Astrocyte (in vitro differentiated cells and primary cell): ENCODE measurements around the gene TCERG1. TPM values are rescaled to one million over a fixed set of nuclear protein-coding genes. Genes with fewer than 3 reads are reported as not detected.

Experiments
- DNase-seq: peaks from one replicate; pipeline ENCODE4 v3.0.0-alpha.2; 2010; ENCODE audit warnings: low read depth
- FAIRE-seq: peaks from 2 replicates; lab custom pipeline; 2011; peaks lifted over from hg19 to GRCh38; lab: Jason Lieb, UNC
- H2AFZ ChIP-seq: 2 replicates; pipeline ENCODE4 v1.6.0; 2012; ENCODE audit warnings: low read depth, low read length, inconsistent platforms
- H3K27ac ChIP-seq: 2 replicates; pipeline ENCODE4 v1.5.1; 2011; ENCODE audit warnings: low read depth, low read length, inconsistent platforms
- H3K27me3 ChIP-seq: 2 replicates; pipeline ENCODE4 v1.6.0; 2011; ENCODE audit warnings: low read length, inconsistent platforms; ENCODE audit not compliant: insufficient read depth
- H3K36me3 ChIP-seq: 2 replicates; pipeline ENCODE4 v1.5.1; 2011; ENCODE audit warnings: low read length, inconsistent platforms; ENCODE audit not compliant: insufficient read depth
- H3K4me1 ChIP-seq: 2 replicates; pipeline ENCODE4 v1.5.1; 2011; ENCODE audit warnings: low read length, inconsistent platforms; ENCODE audit not compliant: insufficient read depth
- H3K4me2 ChIP-seq: 2 replicates; pipeline ENCODE4 v1.6.0; 2012; ENCODE audit warnings: low read length, inconsistent platforms
- H3K4me3 ChIP-seq: 2 replicates; pipeline ENCODE4 v1.5.1; 2011; ENCODE audit warnings: low read depth, mild to moderate bottlenecking, low read length, inconsistent platforms; ENCODE audit not compliant: insufficient read depth
- H3K79me2 ChIP-seq: 2 replicates; pipeline ENCODE4 v1.6.0; 2012; ENCODE audit warnings: mild to moderate bottlenecking, low read length, inconsistent platforms; ENCODE audit not compliant: insufficient read depth
- H3K9ac ChIP-seq: 2 replicates; pipeline ENCODE4 v1.6.0; 2012; ENCODE audit warnings: mild to moderate bottlenecking, low read length, inconsistent platforms
- H3K9me3 ChIP-seq: 2 replicates; pipeline ENCODE4 v1.5.1; 2012; ENCODE audit warnings: low read depth, mild to moderate bottlenecking, low read length, inconsistent platforms; ENCODE audit not compliant: insufficient read depth
- H4K20me1 ChIP-seq: 2 replicates; pipeline ENCODE4 v1.6.0; 2012; ENCODE audit warnings: low read length, inconsistent platforms; ENCODE audit not compliant: insufficient read depth
- H3K27ac Mint-ChIP-seq: one replicate; pipeline ENCODE4 v1.8.0; 2021; ENCODE audit warnings: mild to moderate bottlenecking, mixed read lengths; ENCODE audit not compliant: unreplicated experiment
- H3K27me3 Mint-ChIP-seq: one replicate; pipeline ENCODE4 v1.8.0; 2021; ENCODE audit warnings: low read depth, mixed read lengths; ENCODE audit not compliant: unreplicated experiment
- H3K36me3 Mint-ChIP-seq: one replicate; pipeline ENCODE4 v1.8.0; 2021; ENCODE audit warnings: low read depth, mixed read lengths; ENCODE audit not compliant: unreplicated experiment
- H3K4me1 Mint-ChIP-seq: one replicate; pipeline ENCODE4 v1.8.0; 2021; ENCODE audit warnings: low read depth, mixed read lengths; ENCODE audit not compliant: unreplicated experiment
- H3K4me3 Mint-ChIP-seq: one replicate; pipeline ENCODE4 v1.8.0; 2021; ENCODE audit warnings: mild to moderate bottlenecking, moderate library complexity, mixed read lengths; ENCODE audit not compliant: unreplicated experiment
- H3K9me3 Mint-ChIP-seq: one replicate; pipeline ENCODE4 v1.8.0; 2021; ENCODE audit warnings: mild to moderate bottlenecking, mixed read lengths; ENCODE audit not compliant: unreplicated experiment
- EZH2 ChIP-seq: IDR thresholded peaks from 2 replicates; pipeline ENCODE4 v1.6.1; 2012; ENCODE audit warnings: mild to moderate bottlenecking, low read length, inconsistent platforms; ENCODE audit not compliant: insufficient read depth
- total RNA-seq: library from RNA; stranded (reverse); gene quantifications from 2 replicates; pipeline ENCODE4 v1.2.1, GENCODE V29; 2021
- TF ChIP-seq, protein P1 (sequence below): IDR thresholded peaks from 2 replicates; pipeline ENCODE4 v1.5.1; 2011; ENCODE audit warnings: low read depth, mild to moderate bottlenecking, inconsistent platforms, low read length, moderate library complexity; ENCODE audit not compliant: insufficient read depth

The TCERG1 gene
- total RNA-seq, 1 donor from 2014 or later = 66.0 TPM

DNA sequence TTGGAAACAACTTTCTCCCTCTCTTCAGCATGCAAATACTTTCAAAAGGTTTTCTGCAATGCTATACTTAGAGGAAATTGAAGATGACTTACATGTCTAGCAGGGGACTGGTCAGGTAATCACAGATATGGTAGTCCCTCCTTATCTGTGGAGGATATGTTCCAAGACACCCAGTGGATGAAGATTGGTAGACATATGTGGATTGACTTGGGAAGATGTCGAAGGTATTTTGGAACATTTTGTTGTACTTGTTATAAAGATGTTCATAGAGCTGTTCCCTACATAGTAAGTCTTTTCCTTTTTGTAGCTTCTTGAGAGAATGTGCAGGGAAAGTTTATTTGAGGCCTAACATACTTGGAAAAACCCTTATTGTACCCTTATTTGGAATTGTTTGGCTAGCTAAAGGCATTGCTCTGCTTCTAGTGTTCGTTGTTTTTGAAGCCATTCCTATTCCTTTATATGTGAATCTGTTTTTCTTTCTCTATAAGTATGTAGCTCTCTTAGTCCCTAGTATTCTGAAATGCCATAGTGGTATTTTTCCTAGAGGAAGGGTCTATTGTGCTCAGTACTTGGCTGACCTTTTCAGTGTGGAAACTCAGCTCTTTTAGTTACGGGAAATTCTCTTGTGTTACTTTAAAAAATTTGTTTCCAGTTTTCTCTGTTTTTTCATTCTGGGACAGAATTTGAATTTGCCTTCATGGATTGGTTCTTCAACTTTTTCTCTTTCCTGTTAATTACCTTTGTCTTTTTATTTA, 43.1 kb downstream of the TCERG1 start:
- H3K9me3 Mint-ChIP-seq = no peaks in the 10 kb centered on the region
- no peak for DNase-seq
- no peak for FAIRE-seq
- Histone ChIP-seq H3K4me2 (no peak overlapping the region), H3K9ac (no peak overlapping the region), H4K20me1 (no peaks in the 10 kb centered on the region), H3K36me3 (peaks cover 29% of the 10 kb centered on the region), H3K4me3 (no peak overlapping the region), H3K79me2 (no peaks in the 10 kb centered on the region), H2AFZ (no peak overlapping the region), H3K27ac (no peak overlapping the region), H3K9me3 (no peaks in the 10 kb centered on the region), H3K27me3 (no peaks in the 10 kb centered on the region), H3K4me1 (no peaks in the 10 kb centered on the region)
- no peaks in the 10 kb centered on the region for H3K4me1 Mint-ChIP-seq
- peaks cover 1% of the 10 kb centered on the region for H3K36me3 Mint-ChIP-seq
- TF ChIP-seq, protein P1, sequence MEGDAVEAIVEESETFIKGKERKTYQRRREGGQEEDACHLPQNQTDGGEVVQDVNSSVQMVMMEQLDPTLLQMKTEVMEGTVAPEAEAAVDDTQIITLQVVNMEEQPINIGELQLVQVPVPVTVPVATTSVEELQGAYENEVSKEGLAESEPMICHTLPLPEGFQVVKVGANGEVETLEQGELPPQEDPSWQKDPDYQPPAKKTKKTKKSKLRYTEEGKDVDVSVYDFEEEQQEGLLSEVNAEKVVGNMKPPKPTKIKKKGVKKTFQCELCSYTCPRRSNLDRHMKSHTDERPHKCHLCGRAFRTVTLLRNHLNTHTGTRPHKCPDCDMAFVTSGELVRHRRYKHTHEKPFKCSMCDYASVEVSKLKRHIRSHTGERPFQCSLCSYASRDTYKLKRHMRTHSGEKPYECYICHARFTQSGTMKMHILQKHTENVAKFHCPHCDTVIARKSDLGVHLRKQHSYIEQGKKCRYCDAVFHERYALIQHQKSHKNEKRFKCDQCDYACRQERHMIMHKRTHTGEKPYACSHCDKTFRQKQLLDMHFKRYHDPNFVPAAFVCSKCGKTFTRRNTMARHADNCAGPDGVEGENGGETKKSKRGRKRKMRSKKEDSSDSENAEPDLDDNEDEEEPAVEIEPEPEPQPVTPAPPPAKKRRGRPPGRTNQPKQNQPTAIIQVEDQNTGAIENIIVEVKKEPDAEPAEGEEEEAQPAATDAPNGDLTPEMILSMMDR = no peak
- TF ChIP-seq EZH2 = no peak
- no peaks in the 10 kb centered on the region for H3K27me3 Mint-ChIP-seq
- no peak overlapping the region for H3K27ac Mint-ChIP-seq
- H3K4me3 Mint-ChIP-seq = no peak overlapping the region

DNA sequence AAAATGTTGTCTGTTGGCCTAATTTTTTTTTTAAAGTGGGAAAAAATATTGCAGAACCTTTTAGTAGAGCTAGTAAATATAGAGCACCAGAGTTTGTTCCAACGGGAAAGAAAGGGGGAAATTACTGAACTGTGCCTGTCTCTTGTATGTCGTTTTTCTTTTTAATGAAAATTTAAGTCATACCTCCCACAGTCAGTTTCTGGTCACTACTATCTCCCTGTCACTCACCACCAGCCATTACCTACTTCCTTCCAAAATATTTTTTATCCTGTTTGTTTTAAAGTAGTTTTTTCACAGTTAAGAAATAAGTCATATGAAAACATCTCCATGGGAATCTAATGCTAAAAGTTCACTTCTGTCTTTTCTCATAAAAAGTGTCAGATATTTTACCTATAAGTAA, 47.5 kb downstream of the TCERG1 start:
- H3K4me1 ChIP-seq = no peaks in the 10 kb centered on the region
- H2AFZ ChIP-seq = no peak overlapping the region
- H3K27ac Mint-ChIP-seq = no peak overlapping the region
- H3K36me3 Mint-ChIP-seq = peaks cover 7% of the 10 kb centered on the region
- H3K27me3 Mint-ChIP-seq = no peaks in the 10 kb centered on the region
- no peaks in the 10 kb centered on the region for H3K4me1 Mint-ChIP-seq
- peaks cover 21% of the 10 kb centered on the region for H3K36me3 ChIP-seq
- H3K9me3 Mint-ChIP-seq = no peaks in the 10 kb centered on the region
- no peak overlapping the region for H3K4me3 Mint-ChIP-seq
- H4K20me1 ChIP-seq = peaks cover 11% of the 10 kb centered on the region
- H3K27me3 ChIP-seq = no peaks in the 10 kb centered on the region
- no peak overlapping the region for H3K27ac ChIP-seq
- no peak overlapping the region for H3K4me2 ChIP-seq
- DNase-seq (no peak), FAIRE-seq (no peak)
- H3K9ac ChIP-seq = no peak overlapping the region
- H3K4me3 ChIP-seq = no peak overlapping the region
- H3K9me3 ChIP-seq = no peaks in the 10 kb centered on the region
- peaks cover 17% of the 10 kb centered on the region for H3K79me2 ChIP-seq
- no peak for TF ChIP-seq EZH2
- TF ChIP-seq, protein P1 = no peak

GRCh38 chr5:146499680-146500079, 52.5 kb downstream of the TCERG1 start:
- no peak overlapping the region for H3K27ac Mint-ChIP-seq
- Histone ChIP-seq H3K4me2 (no peak overlapping the region), H3K4me3 (no peak overlapping the region), H3K4me1 (no peaks in the 10 kb centered on the region), H3K9me3 (no peaks in the 10 kb centered on the region), H3K27ac (no peak overlapping the region), H3K27me3 (no peaks in the 10 kb centered on the region), H3K9ac (no peak overlapping the region), H2AFZ (no peak overlapping the region), H4K20me1 (peaks cover 11% of the 10 kb centered on the region), H3K79me2 (peaks cover 18% of the 10 kb centered on the region), H3K36me3 (peaks cover 26% of the 10 kb centered on the region)
- H3K27me3 Mint-ChIP-seq = no peaks in the 10 kb centered on the region
- no peak for FAIRE-seq
- no peak overlapping the region for H3K4me3 Mint-ChIP-seq
- TF ChIP-seq, protein P1 = no peak
- no peak for TF ChIP-seq EZH2
- no peaks in the 10 kb centered on the region for H3K9me3 Mint-ChIP-seq
- no peak for DNase-seq
- peaks cover 10% of the 10 kb centered on the region for H3K36me3 Mint-ChIP-seq
- H3K4me1 Mint-ChIP-seq = no peaks in the 10 kb centered on the region
